ENCODE data around the gene MBTD1. TPM values are rescaled to one million over a fixed set of nuclear protein-coding genes. Genes with fewer than 3 reads are reported as not detected.

The MBTD1 gene
- total RNA-seq, 1 experiment from 2014 or later = 40.6 TPM

DNA sequence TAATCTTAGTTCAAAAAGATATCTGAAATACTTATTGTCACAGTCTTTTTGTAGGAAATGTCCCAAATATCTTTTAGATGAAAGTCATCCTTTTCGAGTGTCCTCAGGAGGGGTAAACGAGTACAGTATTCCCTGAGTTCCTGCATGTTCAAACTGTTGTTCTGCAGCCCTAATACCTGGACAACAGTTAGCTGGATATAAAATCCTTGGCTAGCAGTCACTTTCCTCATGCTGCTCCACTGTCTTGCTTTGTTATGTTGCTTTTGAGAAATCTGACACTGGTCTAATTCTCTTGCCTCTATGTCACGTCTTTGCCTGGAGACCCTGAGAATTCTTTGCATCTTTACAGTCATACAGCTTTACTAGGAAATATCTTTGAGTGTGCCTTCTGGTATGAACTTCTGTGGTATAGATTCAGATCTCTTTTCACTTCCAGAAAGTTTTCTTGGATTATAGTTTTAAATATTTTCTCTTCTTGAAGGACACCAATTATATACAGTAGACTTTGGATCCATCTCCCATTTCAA lies 9.5 kb downstream of the MBTD1 start:
- no peak for DNase-seq (ENCODE audit: low spot score)
- Mint-ChIP-seq H3K36me3 (peaks cover 53% of the 10 kb centered on the region), H3K27me3 (ENCODE audit: low read depth) (no peaks in the 10 kb centered on the region), H3K4me3 (no peak overlapping the region), H3K9me3 (peaks cover 20% of the 10 kb centered on the region), H3K27ac (no peak overlapping the region), H3K4me1 (no peaks in the 10 kb centered on the region)
- CTCF ChIA-PET = no interaction called here
- no peak for ATAC-seq
- POLR2A ChIA-PET = no interaction called here
- TF ChIP-seq, protein P1, sequence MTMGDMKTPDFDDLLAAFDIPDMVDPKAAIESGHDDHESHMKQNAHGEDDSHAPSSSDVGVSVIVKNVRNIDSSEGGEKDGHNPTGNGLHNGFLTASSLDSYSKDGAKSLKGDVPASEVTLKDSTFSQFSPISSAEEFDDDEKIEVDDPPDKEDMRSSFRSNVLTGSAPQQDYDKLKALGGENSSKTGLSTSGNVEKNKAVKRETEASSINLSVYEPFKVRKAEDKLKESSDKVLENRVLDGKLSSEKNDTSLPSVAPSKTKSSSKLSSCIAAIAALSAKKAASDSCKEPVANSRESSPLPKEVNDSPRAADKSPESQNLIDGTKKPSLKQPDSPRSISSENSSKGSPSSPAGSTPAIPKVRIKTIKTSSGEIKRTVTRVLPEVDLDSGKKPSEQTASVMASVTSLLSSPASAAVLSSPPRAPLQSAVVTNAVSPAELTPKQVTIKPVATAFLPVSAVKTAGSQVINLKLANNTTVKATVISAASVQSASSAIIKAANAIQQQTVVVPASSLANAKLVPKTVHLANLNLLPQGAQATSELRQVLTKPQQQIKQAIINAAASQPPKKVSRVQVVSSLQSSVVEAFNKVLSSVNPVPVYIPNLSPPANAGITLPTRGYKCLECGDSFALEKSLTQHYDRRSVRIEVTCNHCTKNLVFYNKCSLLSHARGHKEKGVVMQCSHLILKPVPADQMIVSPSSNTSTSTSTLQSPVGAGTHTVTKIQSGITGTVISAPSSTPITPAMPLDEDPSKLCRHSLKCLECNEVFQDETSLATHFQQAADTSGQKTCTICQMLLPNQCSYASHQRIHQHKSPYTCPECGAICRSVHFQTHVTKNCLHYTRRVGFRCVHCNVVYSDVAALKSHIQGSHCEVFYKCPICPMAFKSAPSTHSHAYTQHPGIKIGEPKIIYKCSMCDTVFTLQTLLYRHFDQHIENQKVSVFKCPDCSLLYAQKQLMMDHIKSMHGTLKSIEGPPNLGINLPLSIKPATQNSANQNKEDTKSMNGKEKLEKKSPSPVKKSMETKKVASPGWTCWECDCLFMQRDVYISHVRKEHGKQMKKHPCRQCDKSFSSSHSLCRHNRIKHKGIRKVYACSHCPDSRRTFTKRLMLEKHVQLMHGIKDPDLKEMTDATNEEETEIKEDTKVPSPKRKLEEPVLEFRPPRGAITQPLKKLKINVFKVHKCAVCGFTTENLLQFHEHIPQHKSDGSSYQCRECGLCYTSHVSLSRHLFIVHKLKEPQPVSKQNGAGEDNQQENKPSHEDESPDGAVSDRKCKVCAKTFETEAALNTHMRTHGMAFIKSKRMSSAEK (CRISPR knock-in tag; IDR thresholded peaks at IDR 0.05; ENCODE audit: borderline replicate concordance) = no peak
- TF ChIP-seq, protein P2, sequence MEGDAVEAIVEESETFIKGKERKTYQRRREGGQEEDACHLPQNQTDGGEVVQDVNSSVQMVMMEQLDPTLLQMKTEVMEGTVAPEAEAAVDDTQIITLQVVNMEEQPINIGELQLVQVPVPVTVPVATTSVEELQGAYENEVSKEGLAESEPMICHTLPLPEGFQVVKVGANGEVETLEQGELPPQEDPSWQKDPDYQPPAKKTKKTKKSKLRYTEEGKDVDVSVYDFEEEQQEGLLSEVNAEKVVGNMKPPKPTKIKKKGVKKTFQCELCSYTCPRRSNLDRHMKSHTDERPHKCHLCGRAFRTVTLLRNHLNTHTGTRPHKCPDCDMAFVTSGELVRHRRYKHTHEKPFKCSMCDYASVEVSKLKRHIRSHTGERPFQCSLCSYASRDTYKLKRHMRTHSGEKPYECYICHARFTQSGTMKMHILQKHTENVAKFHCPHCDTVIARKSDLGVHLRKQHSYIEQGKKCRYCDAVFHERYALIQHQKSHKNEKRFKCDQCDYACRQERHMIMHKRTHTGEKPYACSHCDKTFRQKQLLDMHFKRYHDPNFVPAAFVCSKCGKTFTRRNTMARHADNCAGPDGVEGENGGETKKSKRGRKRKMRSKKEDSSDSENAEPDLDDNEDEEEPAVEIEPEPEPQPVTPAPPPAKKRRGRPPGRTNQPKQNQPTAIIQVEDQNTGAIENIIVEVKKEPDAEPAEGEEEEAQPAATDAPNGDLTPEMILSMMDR (IDR thresholded peaks at IDR 0.05) = no peak
- TF ChIP-seq NR2C2 (CRISPR knock-in tag; IDR thresholded peaks at IDR 0.05) (no peak), ETV6 (CRISPR knock-in tag; IDR thresholded peaks at IDR 0.05) (no peak), ZNF396 (CRISPR knock-in tag; IDR thresholded peaks at IDR 0.05; ENCODE audit: borderline replicate concordance) (no peak)
- TF ChIP-seq, protein P3, sequence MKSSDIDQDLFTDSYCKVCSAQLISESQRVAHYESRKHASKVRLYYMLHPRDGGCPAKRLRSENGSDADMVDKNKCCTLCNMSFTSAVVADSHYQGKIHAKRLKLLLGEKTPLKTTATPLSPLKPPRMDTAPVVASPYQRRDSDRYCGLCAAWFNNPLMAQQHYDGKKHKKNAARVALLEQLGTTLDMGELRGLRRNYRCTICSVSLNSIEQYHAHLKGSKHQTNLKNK (CRISPR knock-in tag; IDR thresholded peaks at IDR 0.05) = no peak
- TF ChIP-seq, protein P4, sequence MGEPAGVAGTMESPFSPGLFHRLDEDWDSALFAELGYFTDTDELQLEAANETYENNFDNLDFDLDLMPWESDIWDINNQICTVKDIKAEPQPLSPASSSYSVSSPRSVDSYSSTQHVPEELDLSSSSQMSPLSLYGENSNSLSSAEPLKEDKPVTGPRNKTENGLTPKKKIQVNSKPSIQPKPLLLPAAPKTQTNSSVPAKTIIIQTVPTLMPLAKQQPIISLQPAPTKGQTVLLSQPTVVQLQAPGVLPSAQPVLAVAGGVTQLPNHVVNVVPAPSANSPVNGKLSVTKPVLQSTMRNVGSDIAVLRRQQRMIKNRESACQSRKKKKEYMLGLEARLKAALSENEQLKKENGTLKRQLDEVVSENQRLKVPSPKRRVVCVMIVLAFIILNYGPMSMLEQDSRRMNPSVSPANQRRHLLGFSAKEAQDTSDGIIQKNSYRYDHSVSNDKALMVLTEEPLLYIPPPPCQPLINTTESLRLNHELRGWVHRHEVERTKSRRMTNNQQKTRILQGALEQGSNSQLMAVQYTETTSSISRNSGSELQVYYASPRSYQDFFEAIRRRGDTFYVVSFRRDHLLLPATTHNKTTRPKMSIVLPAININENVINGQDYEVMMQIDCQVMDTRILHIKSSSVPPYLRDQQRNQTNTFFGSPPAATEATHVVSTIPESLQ (CRISPR knock-in tag; IDR thresholded peaks at IDR 0.05) = no peak
- TF ChIP-seq, protein P5, sequence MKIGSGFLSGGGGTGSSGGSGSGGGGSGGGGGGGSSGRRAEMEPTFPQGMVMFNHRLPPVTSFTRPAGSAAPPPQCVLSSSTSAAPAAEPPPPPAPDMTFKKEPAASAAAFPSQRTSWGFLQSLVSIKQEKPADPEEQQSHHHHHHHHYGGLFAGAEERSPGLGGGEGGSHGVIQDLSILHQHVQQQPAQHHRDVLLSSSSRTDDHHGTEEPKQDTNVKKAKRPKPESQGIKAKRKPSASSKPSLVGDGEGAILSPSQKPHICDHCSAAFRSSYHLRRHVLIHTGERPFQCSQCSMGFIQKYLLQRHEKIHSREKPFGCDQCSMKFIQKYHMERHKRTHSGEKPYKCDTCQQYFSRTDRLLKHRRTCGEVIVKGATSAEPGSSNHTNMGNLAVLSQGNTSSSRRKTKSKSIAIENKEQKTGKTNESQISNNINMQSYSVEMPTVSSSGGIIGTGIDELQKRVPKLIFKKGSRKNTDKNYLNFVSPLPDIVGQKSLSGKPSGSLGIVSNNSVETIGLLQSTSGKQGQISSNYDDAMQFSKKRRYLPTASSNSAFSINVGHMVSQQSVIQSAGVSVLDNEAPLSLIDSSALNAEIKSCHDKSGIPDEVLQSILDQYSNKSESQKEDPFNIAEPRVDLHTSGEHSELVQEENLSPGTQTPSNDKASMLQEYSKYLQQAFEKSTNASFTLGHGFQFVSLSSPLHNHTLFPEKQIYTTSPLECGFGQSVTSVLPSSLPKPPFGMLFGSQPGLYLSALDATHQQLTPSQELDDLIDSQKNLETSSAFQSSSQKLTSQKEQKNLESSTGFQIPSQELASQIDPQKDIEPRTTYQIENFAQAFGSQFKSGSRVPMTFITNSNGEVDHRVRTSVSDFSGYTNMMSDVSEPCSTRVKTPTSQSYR (CRISPR knock-in tag; IDR thresholded peaks at IDR 0.05) = no peak
- TF ChIP-seq, protein P6, sequence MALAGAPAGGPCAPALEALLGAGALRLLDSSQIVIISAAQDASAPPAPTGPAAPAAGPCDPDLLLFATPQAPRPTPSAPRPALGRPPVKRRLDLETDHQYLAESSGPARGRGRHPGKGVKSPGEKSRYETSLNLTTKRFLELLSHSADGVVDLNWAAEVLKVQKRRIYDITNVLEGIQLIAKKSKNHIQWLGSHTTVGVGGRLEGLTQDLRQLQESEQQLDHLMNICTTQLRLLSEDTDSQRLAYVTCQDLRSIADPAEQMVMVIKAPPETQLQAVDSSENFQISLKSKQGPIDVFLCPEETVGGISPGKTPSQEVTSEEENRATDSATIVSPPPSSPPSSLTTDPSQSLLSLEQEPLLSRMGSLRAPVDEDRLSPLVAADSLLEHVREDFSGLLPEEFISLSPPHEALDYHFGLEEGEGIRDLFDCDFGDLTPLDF (CRISPR knock-in tag; IDR thresholded peaks at IDR 0.05) = no peak
- TF ChIP-seq, protein P7, sequence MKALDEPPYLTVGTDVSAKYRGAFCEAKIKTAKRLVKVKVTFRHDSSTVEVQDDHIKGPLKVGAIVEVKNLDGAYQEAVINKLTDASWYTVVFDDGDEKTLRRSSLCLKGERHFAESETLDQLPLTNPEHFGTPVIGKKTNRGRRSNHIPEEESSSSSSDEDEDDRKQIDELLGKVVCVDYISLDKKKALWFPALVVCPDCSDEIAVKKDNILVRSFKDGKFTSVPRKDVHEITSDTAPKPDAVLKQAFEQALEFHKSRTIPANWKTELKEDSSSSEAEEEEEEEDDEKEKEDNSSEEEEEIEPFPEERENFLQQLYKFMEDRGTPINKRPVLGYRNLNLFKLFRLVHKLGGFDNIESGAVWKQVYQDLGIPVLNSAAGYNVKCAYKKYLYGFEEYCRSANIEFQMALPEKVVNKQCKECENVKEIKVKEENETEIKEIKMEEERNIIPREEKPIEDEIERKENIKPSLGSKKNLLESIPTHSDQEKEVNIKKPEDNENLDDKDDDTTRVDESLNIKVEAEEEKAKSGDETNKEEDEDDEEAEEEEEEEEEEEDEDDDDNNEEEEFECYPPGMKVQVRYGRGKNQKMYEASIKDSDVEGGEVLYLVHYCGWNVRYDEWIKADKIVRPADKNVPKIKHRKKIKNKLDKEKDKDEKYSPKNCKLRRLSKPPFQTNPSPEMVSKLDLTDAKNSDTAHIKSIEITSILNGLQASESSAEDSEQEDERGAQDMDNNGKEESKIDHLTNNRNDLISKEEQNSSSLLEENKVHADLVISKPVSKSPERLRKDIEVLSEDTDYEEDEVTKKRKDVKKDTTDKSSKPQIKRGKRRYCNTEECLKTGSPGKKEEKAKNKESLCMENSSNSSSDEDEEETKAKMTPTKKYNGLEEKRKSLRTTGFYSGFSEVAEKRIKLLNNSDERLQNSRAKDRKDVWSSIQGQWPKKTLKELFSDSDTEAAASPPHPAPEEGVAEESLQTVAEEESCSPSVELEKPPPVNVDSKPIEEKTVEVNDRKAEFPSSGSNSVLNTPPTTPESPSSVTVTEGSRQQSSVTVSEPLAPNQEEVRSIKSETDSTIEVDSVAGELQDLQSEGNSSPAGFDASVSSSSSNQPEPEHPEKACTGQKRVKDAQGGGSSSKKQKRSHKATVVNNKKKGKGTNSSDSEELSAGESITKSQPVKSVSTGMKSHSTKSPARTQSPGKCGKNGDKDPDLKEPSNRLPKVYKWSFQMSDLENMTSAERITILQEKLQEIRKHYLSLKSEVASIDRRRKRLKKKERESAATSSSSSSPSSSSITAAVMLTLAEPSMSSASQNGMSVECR (CRISPR knock-in tag; IDR thresholded peaks at IDR 0.05; ENCODE audit: borderline replicate concordance) = no peak
- TF ChIP-seq, protein P8, sequence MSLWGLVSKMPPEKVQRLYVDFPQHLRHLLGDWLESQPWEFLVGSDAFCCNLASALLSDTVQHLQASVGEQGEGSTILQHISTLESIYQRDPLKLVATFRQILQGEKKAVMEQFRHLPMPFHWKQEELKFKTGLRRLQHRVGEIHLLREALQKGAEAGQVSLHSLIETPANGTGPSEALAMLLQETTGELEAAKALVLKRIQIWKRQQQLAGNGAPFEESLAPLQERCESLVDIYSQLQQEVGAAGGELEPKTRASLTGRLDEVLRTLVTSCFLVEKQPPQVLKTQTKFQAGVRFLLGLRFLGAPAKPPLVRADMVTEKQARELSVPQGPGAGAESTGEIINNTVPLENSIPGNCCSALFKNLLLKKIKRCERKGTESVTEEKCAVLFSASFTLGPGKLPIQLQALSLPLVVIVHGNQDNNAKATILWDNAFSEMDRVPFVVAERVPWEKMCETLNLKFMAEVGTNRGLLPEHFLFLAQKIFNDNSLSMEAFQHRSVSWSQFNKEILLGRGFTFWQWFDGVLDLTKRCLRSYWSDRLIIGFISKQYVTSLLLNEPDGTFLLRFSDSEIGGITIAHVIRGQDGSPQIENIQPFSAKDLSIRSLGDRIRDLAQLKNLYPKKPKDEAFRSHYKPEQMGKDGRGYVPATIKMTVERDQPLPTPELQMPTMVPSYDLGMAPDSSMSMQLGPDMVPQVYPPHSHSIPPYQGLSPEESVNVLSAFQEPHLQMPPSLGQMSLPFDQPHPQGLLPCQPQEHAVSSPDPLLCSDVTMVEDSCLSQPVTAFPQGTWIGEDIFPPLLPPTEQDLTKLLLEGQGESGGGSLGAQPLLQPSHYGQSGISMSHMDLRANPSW (CRISPR knock-in tag; conservative IDR thresholded peaks at IDR 0.05; ENCODE audit: low read depth) = no peak

All from WTC11 (cell line).